CD4-positive, alpha-beta memory T cell (primary cell): ENCODE data around the gene PDE4D. TPM values are rescaled to one million over a fixed set of nuclear protein-coding genes. Genes with fewer than 3 reads are reported as not detected.

Source experiments
- CTCF ChIA-PET: fragments of 350-600 bp; sonication (Branson Sonifier 250); formaldehyde crosslinking; loops from one replicate; lab custom pipeline; 2021; ENCODE audit warnings: inconsistent platforms; ENCODE audit not compliant: partially characterized antibody; lab: Charles Lee
- POLR2A ChIA-PET: fragments of 350-600 bp; sonication (Branson Sonifier 250); formaldehyde crosslinking; loops from one replicate; lab custom pipeline; 2021; ENCODE audit not compliant: partially characterized antibody; lab: Charles Lee
- DNase-seq, 5 donors: peaks; one replicate each; pipeline versions ENCODE4 v3.0.0 to v3.0.0-alpha.2; 2020 to 2022; ENCODE audit warnings: mixed read lengths in 1 of 5
- H3K27ac ChIP-seq: one replicate; pipeline ENCODE4 v1.7.0; 2013; ENCODE audit warnings: low read depth, low read length
- H3K27me3 ChIP-seq: 2 replicates; pipeline ENCODE4 v1.7.0; 2013; ENCODE audit warnings: mild to moderate bottlenecking, low read length, moderate library complexity; ENCODE audit not compliant: insufficient read depth
- H3K36me3 ChIP-seq: 2 replicates; pipeline ENCODE4 v1.7.0; 2013; ENCODE audit warnings: mild to moderate bottlenecking, low read length, moderate library complexity; ENCODE audit not compliant: insufficient read depth
- H3K4me1 ChIP-seq: 2 replicates; pipeline ENCODE4 v1.7.0; 2013; ENCODE audit warnings: mild to moderate bottlenecking, low read length, moderate library complexity; ENCODE audit not compliant: insufficient read depth
- H3K4me3 ChIP-seq, 2 donors: one replicate each; pipeline ENCODE4 v1.7.0; 2013; ENCODE audit warnings: low read length in 2 of 2, mild to moderate bottlenecking in 1 of 2
- H3K9me3 ChIP-seq, 2 donors: one replicate each; pipeline ENCODE4 v1.7.0; 2013; ENCODE audit warnings: low read length in 2 of 2, control low read depth in 1 of 2; ENCODE audit not compliant: control insufficient read depth in 1 of 2
- H3K27ac Mint-ChIP-seq, 7 donors: one replicate each; pipeline ENCODE4 v1.8.0; 2020 to 2021; ENCODE audit warnings: mixed read lengths in 7 of 7, mild to moderate bottlenecking in 6 of 7, inconsistent platforms in 3 of 7, moderate library complexity in 3 of 7
- H3K27me3 Mint-ChIP-seq, 2 donors: one replicate each; pipeline ENCODE4 v1.8.0; 2020 to 2021; ENCODE audit warnings: mixed read lengths in 2 of 2
- H3K36me3 Mint-ChIP-seq, 2 donors: one replicate each; pipeline ENCODE4 v1.8.0; 2020 to 2021; ENCODE audit warnings: mixed read lengths in 2 of 2, inconsistent platforms in 1 of 2, mild to moderate bottlenecking in 1 of 2
- H3K4me1 Mint-ChIP-seq, 4 donors: one replicate each; pipeline ENCODE4 v1.8.0; 2020 to 2021; ENCODE audit warnings: mixed read lengths in 4 of 4, mild to moderate bottlenecking in 1 of 4
- H3K4me3 Mint-ChIP-seq, 8 donors: one replicate each; pipeline ENCODE4 v1.8.0; 2020 to 2021; ENCODE audit warnings: mixed read lengths in 8 of 8, mild to moderate bottlenecking in 7 of 8, moderate library complexity in 6 of 8, inconsistent platforms in 3 of 8
- H3K9me3 Mint-ChIP-seq, 8 donors: one replicate each; pipeline ENCODE4 v1.8.0; 2020 to 2021; ENCODE audit warnings: mixed read lengths in 8 of 8, mild to moderate bottlenecking in 5 of 8, inconsistent platforms in 3 of 8, moderate library complexity in 1 of 8
- intact Hi-C: fragments of 100-400 bp; cut with micrococcal nuclease; formaldehyde crosslinking; loops from one replicate; pipeline ENCODE4 v1.15.1; 2023
- polyA plus RNA-seq, 2 donors: library from polyadenylated mRNA; unstranded; fragments of 300-500 nt; fragmentation: Illumina TruSeq; gene quantifications; one replicate each; pipeline ENCODE4 v1.2.3, GENCODE V29; 2021
- total RNA-seq, 2 experiments: library from RNA; stranded (reverse); gene quantifications; one replicate each; pipeline ENCODE4 v1.2.3, GENCODE V29; 2021

PDE4D gene
- total and polyA plus RNA-seq, 4 experiments from 2014 or later = 12.3 to 49.7 (median 30.3) TPM

- Histone ChIP-seq H3K36me3 (no peaks in the 10 kb centered on the region), H3K27me3 (no peaks in the 10 kb centered on the region), H3K4me1 (no peaks in the 10 kb centered on the region), H3K4me3 (no peak overlapping the region), H3K27ac (no peak overlapping the region), H3K9me3 (no peaks in the 10 kb centered on the region)
- no peaks in the 10 kb centered on the region for H3K36me3 Mint-ChIP-seq
- ChIA-PET CTCF (no interaction called here), POLR2A (no interaction called here)
- peaks cover 0 to 4% (median under 1%) of the 10 kb centered on the region in 4 donors for H3K4me1 Mint-ChIP-seq
- no peak overlapping the region for H3K4me3 Mint-ChIP-seq
- H3K27ac Mint-ChIP-seq = peak overlapping the region in 2 of 7 donors; percentile 42 to 43
- no peaks in the 10 kb centered on the region for H3K9me3 Mint-ChIP-seq
- intact Hi-C loops = no loop called here
- no peaks in the 10 kb centered on the region for H3K27me3 Mint-ChIP-seq
- no peak for DNase-seq
Observed at GRCh38 chr5:59171131-59171530, 722.4 kb downstream of the PDE4D start.

DNA sequence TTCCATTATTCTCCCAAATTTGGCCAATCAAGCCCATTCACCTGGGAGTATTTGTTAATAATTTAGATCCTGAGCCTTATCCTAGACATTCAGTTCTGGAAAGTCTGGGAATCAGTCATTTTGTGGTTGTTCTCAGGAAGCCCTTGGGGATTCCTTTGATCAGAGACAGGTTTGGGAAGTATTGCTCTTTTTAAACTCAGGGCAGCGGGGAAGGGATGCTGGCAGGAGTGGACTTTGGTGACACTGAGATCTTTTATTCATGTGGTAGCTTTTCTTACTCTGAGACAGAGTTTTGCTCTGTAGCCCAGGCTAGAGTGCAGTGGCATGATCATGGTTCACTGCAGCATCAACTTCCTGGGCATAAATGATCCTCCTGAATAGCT lies 723.8 kb downstream of the PDE4D start:
- no peaks in the 10 kb centered on the region for H3K9me3 ChIP-seq
- POLR2A ChIA-PET = no interaction called here
- H3K27ac Mint-ChIP-seq = peak overlapping the region in 2 of 7 donors; percentile 13 to 29
- H3K27ac ChIP-seq = no peak overlapping the region
- H3K36me3 ChIP-seq = no peaks in the 10 kb centered on the region
- H3K27me3 ChIP-seq = no peaks in the 10 kb centered on the region
- H3K27me3 Mint-ChIP-seq = no peaks in the 10 kb centered on the region
- no peak overlapping the region for H3K4me3 Mint-ChIP-seq
- no peaks in the 10 kb centered on the region for H3K4me1 ChIP-seq
- no peaks in the 10 kb centered on the region for H3K36me3 Mint-ChIP-seq
- no peak for DNase-seq
- intact Hi-C loops = no loop called here
- H3K4me1 Mint-ChIP-seq = peaks cover 0 to 4% (median under 1%) of the 10 kb centered on the region in 4 donors
- no peaks in the 10 kb centered on the region for H3K9me3 Mint-ChIP-seq
- H3K4me3 ChIP-seq = no peak overlapping the region
- CTCF ChIA-PET = interaction anchor here (1.4 to 1.8 kb wide), 2 partner anchors 10 to 134 kb away, joined by 3 to 4 read pairs; no protein-coding TSS in a partner anchor

- H3K4me1 Mint-ChIP-seq = peaks cover 0 to 4% (median under 1%) of the 10 kb centered on the region in 4 donors
- H3K27ac Mint-ChIP-seq = no peak overlapping the region
- Histone ChIP-seq H3K4me3 (no peak overlapping the region), H3K9me3 (no peaks in the 10 kb centered on the region), H3K27me3 (no peaks in the 10 kb centered on the region), H3K4me1 (no peaks in the 10 kb centered on the region), H3K36me3 (no peaks in the 10 kb centered on the region), H3K27ac (no peak overlapping the region)
- no peak for DNase-seq
- no peaks in the 10 kb centered on the region for H3K27me3 Mint-ChIP-seq
- no peaks in the 10 kb centered on the region for H3K36me3 Mint-ChIP-seq
- intact Hi-C loops = no loop called here
- no peak overlapping the region for H3K4me3 Mint-ChIP-seq
- H3K9me3 Mint-ChIP-seq = no peaks in the 10 kb centered on the region
- POLR2A ChIA-PET = no interaction called here
- CTCF ChIA-PET = interaction anchor here (1.3 to 1.8 kb wide), 3 partner anchors 10 to 278 kb away, joined by 3 to 4 read pairs (median 3); no protein-coding TSS in a partner anchor
Observed at GRCh38 chr5:59169081-59169767, 724.3 kb downstream of the PDE4D start.

DNA sequence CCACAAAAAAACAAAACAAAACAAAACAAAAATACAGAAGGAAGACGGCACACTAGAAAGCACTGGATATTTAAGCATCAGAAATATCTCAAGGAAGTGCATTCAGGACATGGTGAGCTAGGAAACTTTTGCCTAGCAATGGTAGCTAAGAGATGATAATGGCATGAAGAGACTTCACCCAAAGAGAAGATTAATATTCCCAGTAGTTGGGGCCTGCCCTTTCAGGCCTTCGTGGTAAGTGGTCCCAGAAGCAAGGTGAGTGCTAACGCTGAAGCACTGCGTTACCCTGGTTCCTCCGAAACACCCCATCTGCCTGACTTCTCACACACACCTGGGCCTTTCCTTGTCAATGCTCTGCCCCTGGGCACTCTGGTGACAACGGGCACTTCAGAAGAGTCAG lies 725.5 kb downstream of the PDE4D start:
- no peak for DNase-seq
- Mint-ChIP-seq H3K4me1 (peaks cover 0 to 4% (median under 1%) of the 10 kb centered on the region in 4 donors), H3K27me3 (no peaks in the 10 kb centered on the region), H3K36me3 (no peaks in the 10 kb centered on the region), H3K4me3 (no peak overlapping the region), H3K27ac (no peak overlapping the region), H3K9me3 (no peaks in the 10 kb centered on the region)
- Histone ChIP-seq H3K9me3 (no peaks in the 10 kb centered on the region), H3K4me3 (no peak overlapping the region), H3K27ac (no peak overlapping the region), H3K36me3 (no peaks in the 10 kb centered on the region), H3K4me1 (no peaks in the 10 kb centered on the region), H3K27me3 (no peaks in the 10 kb centered on the region)
- CTCF ChIA-PET = interaction anchor here (1.3 to 1.8 kb wide), 4 partner anchors 9 to 277 kb away, joined by 3 to 6 read pairs (median 4); no protein-coding TSS in a partner anchor
- intact Hi-C loops = no loop called here
- POLR2A ChIA-PET = no interaction called here

DNA sequence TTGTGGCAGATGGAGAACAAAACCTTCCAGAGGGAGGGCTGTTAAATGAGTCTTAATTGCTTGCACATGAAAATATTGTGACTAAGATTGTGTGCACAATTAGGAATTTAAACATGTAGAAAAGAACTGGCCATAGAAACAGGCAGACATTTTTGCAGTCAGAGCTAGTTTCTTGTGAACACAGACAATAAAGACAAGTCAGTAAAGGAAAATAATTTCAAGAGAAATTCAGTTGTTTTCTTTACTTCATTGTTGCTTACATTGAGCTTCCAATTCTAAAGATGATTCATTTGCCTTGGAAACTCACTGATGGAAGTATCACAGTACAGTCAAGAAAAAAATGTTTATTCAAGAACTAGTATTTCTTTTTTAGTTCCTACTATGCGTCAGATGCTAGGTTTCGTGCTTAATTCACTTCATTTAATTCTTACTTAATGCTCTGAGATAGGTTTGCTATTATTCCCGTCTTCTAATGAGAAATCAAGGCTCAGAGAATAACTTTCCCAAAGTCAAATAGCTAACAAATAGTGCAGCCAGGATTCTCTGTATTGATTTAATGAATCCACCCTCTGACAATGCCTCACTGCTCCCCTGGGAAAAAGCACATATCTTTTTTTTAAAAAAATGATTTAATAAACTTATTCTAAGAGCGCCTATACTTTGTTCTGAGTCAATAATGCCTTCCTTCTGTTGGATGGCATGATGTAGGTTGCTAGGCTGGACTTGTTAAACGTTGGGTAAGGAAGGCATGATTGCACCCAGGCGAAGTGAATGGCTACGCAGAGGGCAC lies 729.3 kb downstream of the PDE4D start:
- H3K36me3 ChIP-seq = no peaks in the 10 kb centered on the region
- DNase-seq = no peak
- Mint-ChIP-seq H3K9me3 (no peaks in the 10 kb centered on the region), H3K27me3 (no peaks in the 10 kb centered on the region), H3K36me3 (no peaks in the 10 kb centered on the region), H3K4me1 (peaks cover 6 to 14% (median 13%) of the 10 kb centered on the region in 4 donors), H3K4me3 (no peak overlapping the region), H3K27ac (peak overlapping the region in 1 of 7 donors; percentile 15)
- intact Hi-C loops = no loop called here
- no peaks in the 10 kb centered on the region for H3K27me3 ChIP-seq
- POLR2A ChIA-PET = no interaction called here
- CTCF ChIA-PET = interaction anchor here (0.7 to 2.2 kb wide), 5 partner anchors 11 to 272 kb away, joined by 3 to 8 read pairs (median 3); no protein-coding TSS in a partner anchor
- no peaks in the 10 kb centered on the region for H3K9me3 ChIP-seq
- H3K4me1 ChIP-seq = peaks cover 5% of the 10 kb centered on the region
- H3K27ac ChIP-seq = no peak overlapping the region
- H3K4me3 ChIP-seq = no peak overlapping the region

DNA sequence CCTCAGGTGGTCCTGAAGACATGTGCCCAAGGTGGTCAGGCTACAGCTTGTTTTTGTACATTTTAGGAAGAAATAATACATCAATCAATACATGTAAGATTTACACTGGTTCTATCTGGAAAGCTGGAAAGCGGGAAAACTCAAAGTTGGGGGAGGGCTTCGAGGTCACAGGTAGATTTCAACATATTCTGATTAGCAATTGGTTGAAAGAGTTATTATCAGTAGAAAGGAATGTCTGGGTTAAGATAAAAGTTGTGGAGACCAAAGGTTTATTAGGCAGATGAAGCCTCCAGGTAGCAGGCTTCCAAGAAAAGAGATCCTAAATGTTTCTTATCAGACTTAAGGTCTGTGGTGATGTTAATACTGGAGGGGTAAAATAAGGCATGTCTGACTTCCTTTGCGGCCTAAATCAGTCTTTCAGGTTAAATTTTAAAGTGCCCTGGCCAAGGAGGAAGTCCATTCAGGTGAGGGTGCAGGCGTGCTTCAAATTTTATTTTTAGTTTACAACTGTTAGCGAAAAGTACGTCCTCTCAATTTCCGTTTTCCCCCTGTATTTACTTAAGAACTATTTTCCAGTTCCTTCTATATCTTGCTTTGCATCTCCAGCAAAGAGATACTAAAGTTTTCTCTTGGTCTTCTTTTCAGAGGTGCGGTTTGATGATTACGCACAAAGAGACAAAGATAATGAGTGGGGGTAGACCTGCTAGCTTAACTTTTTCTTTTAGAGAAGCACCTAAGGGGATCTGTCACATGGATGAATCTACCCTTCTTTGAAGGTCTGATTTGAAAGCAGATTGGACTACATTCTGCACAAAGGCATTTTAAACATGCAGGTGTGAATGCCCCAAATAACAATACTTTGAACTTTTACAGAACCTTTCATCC lies 732.1 kb downstream of the PDE4D start:
- Histone ChIP-seq H3K27ac (no peak overlapping the region), H3K4me1 (peaks cover 5% of the 10 kb centered on the region), H3K9me3 (no peaks in the 10 kb centered on the region), H3K27me3 (no peaks in the 10 kb centered on the region), H3K4me3 (no peak overlapping the region), H3K36me3 (no peaks in the 10 kb centered on the region)
- Mint-ChIP-seq H3K9me3 (no peaks in the 10 kb centered on the region), H3K4me1 (peaks cover 6 to 14% (median 13%) of the 10 kb centered on the region in 4 donors), H3K27me3 (no peaks in the 10 kb centered on the region), H3K4me3 (peak overlapping the region in 5 of 8 donors; percentile 2 to 54 (median 28)), H3K27ac (peak overlapping the region; percentile 43 to 91 (median 82)), H3K36me3 (no peaks in the 10 kb centered on the region)
- peak in 4 of 5 donors; percentile 29 to 63 (median 37) for DNase-seq
- intact Hi-C loops = no loop called here
- POLR2A ChIA-PET = interaction anchor here (0.6 to 1.3 kb wide), 4 partner anchors 10 to 122 kb away, joined by 3 to 4 read pairs (median 3); no protein-coding TSS in a partner anchor
- CTCF ChIA-PET = interaction anchor here (0.6 to 2.1 kb wide), 4 partner anchors 12 to 126 kb away, joined by 4 to 8 read pairs (median 5); no protein-coding TSS in a partner anchor
